B cell (primary cell): Measurements from ENCODE around the gene PCBP3.

Experiments used
- EZH2 ChIP-seq: IDR thresholded peaks from 2 replicates; pipeline ENCODE4 v1.6.1; 2012; ENCODE audit warnings: borderline replicate concordance, low read depth, mild to moderate bottlenecking, moderate library complexity, low read length; ENCODE audit not compliant: insufficient read depth, poor library complexity, severe bottlenecking
- TF ChIP-seq, protein P1 (sequence below): fragments of 200-600 bp; IDR thresholded peaks from one replicate; pipeline ENCODE4 v1.8.0; 2022; ENCODE audit warnings: antibody characterized with exemption, mild to moderate bottlenecking

DNA sequence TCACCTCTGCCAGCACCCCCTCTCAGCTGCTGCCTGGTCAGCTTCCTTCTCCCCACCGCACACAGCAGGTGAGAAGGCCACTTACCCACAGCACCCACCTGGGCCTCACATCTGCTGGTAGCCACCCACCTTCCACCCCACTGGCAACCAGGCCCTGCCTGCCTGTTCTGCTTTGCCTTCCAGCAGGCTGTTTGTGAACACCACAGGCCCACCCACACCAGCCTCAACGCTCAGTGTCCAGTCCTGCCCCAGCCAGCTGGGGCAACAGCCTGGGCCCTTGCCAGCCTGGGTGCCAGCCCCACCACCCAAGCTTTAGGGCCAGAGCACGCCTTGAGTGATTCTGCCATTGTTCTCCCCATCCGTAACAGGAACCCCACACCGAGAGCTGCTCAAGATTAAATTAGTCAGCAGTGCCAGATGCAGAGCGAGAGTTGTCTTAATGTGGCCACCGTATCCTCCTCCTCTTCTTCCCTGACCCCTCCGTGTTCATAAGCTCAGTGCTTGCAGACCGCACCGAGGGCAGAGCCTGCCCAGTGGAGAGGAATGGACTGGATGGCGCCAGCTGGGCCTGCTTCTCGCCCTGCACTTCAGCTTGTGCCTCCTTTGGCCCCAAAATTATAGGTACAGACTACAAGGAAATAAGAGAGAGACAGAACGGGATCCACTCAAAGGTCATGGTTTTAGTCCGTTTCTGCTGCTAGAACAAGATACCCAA, 217.8 kb downstream of the PCBP3 start:
- TF ChIP-seq, protein P1, sequence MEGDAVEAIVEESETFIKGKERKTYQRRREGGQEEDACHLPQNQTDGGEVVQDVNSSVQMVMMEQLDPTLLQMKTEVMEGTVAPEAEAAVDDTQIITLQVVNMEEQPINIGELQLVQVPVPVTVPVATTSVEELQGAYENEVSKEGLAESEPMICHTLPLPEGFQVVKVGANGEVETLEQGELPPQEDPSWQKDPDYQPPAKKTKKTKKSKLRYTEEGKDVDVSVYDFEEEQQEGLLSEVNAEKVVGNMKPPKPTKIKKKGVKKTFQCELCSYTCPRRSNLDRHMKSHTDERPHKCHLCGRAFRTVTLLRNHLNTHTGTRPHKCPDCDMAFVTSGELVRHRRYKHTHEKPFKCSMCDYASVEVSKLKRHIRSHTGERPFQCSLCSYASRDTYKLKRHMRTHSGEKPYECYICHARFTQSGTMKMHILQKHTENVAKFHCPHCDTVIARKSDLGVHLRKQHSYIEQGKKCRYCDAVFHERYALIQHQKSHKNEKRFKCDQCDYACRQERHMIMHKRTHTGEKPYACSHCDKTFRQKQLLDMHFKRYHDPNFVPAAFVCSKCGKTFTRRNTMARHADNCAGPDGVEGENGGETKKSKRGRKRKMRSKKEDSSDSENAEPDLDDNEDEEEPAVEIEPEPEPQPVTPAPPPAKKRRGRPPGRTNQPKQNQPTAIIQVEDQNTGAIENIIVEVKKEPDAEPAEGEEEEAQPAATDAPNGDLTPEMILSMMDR, result no peak
- no peak for TF ChIP-seq EZH2
